Pancreas (tissue), 10 donors: ENCODE data around the gene MAN2A1. TPM values are rescaled to one million over a fixed set of nuclear protein-coding genes. Genes with fewer than 3 reads are reported as not detected.
A peak's percentile ranks its signal among the peaks of the same experiment; 100 is the strongest.

ENCODE experiments used
- ATAC-seq, 4 donors: fragments of 200-7000 bp; cut with Tn5 transposase; one replicate each; pipeline versions ENCODE4 v1.8.0 to v1.9.1; 2020; ENCODE audit warnings: mild to moderate bottlenecking in 4 of 4, moderate library complexity in 4 of 4
- DNase-seq, 6 donors: peaks; one replicate each; pipeline ENCODE4 v3.0.0-alpha.2; 2020
- FAIRE-seq: peaks from 2 replicates; lab custom pipeline; 2012; peaks lifted over from hg19 to GRCh38; lab: Jason Lieb, UNC
- H3K27ac ChIP-seq, 4 donors: fragments of 200-600 bp; sonication (generic); 1 replicate in 3 of 4; 2 replicates in 1 of 4; pipeline versions ENCODE4 v1.5.0 to v1.8.0; 2020
- H3K27me3 ChIP-seq, 4 donors: fragments of 200-600 bp; one replicate each; pipeline ENCODE4 v1.8.0; 2021
- H3K36me3 ChIP-seq, 3 donors: fragments of 200-600 bp; sonication (generic) in 1 of 3; one replicate each; pipeline versions ENCODE4 v1.5.0 to v1.8.0; 2020 to 2021
- H3K4me1 ChIP-seq, 3 donors: fragments of 200-600 bp; one replicate each; pipeline ENCODE4 v1.8.0; 2021
- H3K4me3 ChIP-seq, 4 donors: fragments of 200-600 bp; sonication (generic) in 2 of 4; one replicate each; pipeline versions ENCODE4 v1.5.0 to v1.8.0; 2020 to 2021
- H3K9me3 ChIP-seq, 4 donors: fragments of 200-600 bp; one replicate each; pipeline ENCODE4 v1.8.0; 2021
- CTCF ChIP-seq, 4 donors: fragments of 200-600 bp; sonication (generic) in 3 of 4; IDR thresholded peaks; one replicate each; pipeline versions ENCODE4 v1.5.0 to v1.8.0; 2021; ENCODE audit warnings: antibody characterized with exemption in 4 of 4
- WGBS, 2 donors: extraction: QIAGEN DNeasy Blood & Tissue Kit; methylation state at CpG; one replicate each; pipeline ENCODE4 v1.1.7; 2013; 5-methylcytosine and 5-hydroxymethylcytosine counted together
- intact Hi-C, 3 donors: fragments of 100-400 bp; cut with DNase I; formaldehyde crosslinking; loops; one replicate each; pipeline versions ENCODE4 v1.11.1 to v1.14.2; 2022
- polyA plus RNA-seq, 2 donors: library from polyadenylated mRNA; stranded (reverse); fragments of 200-250 nt; gene quantifications; one replicate each; pipeline ENCODE4 v1.2.3, GENCODE V29; 2013
- total RNA-seq, 6 donors: library from RNA; stranded (reverse); fragmentation: NEBNext Ultra II Directional in 4 of 6; extraction: Animal tissue kit (Norgen Biotek cat#: 25700) in 4 of 6; gene quantifications; one replicate each; pipeline versions ENCODE4 v1.2.1 to v1.2.4, GENCODE V29; 2021 to 2023
- donor health status: healthy with polysubstance abuse.
- donor health status: DM: no; HTN: no; CAD: no; lungs with moderate emphysema.
- donor health status: DM: no; HTN: no; CAD: no.
- donor health status: control.
- donor health status: control.
- donor health status: Bipolar disorder and iron deficiency.
- donor health status: DM: yes; HTN: yes; CAD: no.
- donor health status: DM: no; HTN: no; CAD: no.
- donor health status: DM: no; HTN: no; CAD: no.
- donor health status: DM: yes; HTN: yes; CAD: no.

The MAN2A1 gene
- total and polyA plus RNA-seq, 8 donors: 8.5 to 49.4 (median 36.6) TPM

- FAIRE-seq (no peak), DNase-seq (no peak)
Measured at GRCh38 chr5:109786206-109786855, 96.6 kb downstream of the MAN2A1 start.

GRCh38 chr5:109788596-109788995 lies 98.9 kb downstream of the MAN2A1 start:
- Histone ChIP-seq H3K36me3 (no peaks in the 10 kb centered on the region), H3K27me3 (no peaks in the 10 kb centered on the region), H3K4me3 (no peak overlapping the region), H3K4me1 (no peaks in the 10 kb centered on the region), H3K9me3 (no peaks in the 10 kb centered on the region), H3K27ac (no peak overlapping the region)
- intact Hi-C loops: no loop called here
- DNase-seq (no peak), ATAC-seq (no peak), FAIRE-seq (no peak)
- no peak for TF ChIP-seq CTCF (IDR thresholded peaks at IDR 0.05)
- WGBS, 2 donors: 90 to 95% methylated on average over 3 of the region's 3 CpGs

More at GRCh38 chr5:109786206-109786855, 96.6 kb downstream of the MAN2A1 start:
- Histone ChIP-seq H3K36me3 (no peaks in the 10 kb centered on the region), H3K27ac (no peak overlapping the region), H3K4me1 (no peaks in the 10 kb centered on the region), H3K27me3 (no peaks in the 10 kb centered on the region), H3K9me3 (no peaks in the 10 kb centered on the region), H3K4me3 (no peak overlapping the region)
- WGBS, 2 donors: 93 to 95% methylated on average over 5 of the region's 5 CpGs
- TF ChIP-seq CTCF (IDR thresholded peaks at IDR 0.05): no peak
- intact Hi-C loops: no loop called here
- no peak for ATAC-seq

GRCh38 chr5:109792613-109793012 lies 102.9 kb downstream of the MAN2A1 start:
- no peak for TF ChIP-seq CTCF (IDR thresholded peaks at IDR 0.05)
- no peaks in the 10 kb centered on the region for H3K4me1 ChIP-seq
- H3K27me3 ChIP-seq: no peaks in the 10 kb centered on the region
- H3K4me3 ChIP-seq: no peak overlapping the region
- ATAC-seq (no peak), DNase-seq (no peak), FAIRE-seq (no peak)
- no peaks in the 10 kb centered on the region for H3K9me3 ChIP-seq
- no peak overlapping the region for H3K27ac ChIP-seq
- intact Hi-C loops: no loop called here
- no peaks in the 10 kb centered on the region for H3K36me3 ChIP-seq
- 84 to 90% methylated on average over 1 of the region's 1 CpG for WGBS, 2 donors

- Histone ChIP-seq H3K27me3 (no peaks in the 10 kb centered on the region), H3K9me3 (no peaks in the 10 kb centered on the region), H3K36me3 (no peaks in the 10 kb centered on the region), H3K27ac (peak overlapping the region in 2 of 4 donors; percentile 19 to 28), H3K4me1 (peaks cover 3 to 38% (median 23%) of the 10 kb centered on the region in 3 donors), H3K4me3 (no peak overlapping the region)
- no peak for TF ChIP-seq CTCF (IDR thresholded peaks at IDR 0.05)
- 19 to 22% methylated on average over 2 of the region's 2 CpGs for WGBS, 2 donors
- ATAC-seq (peak; percentile 39 to 82 (median 52)), DNase-seq (no peak), FAIRE-seq (no peak)
- intact Hi-C loops: no loop called here
Measured at GRCh38 chr5:109803854-109804253, 114.1 kb downstream of the MAN2A1 start.

GRCh38 chr5:109805472-109805871 lies 115.7 kb downstream of the MAN2A1 start:
- ATAC-seq (peak; percentile 24 to 68 (median 51)), FAIRE-seq (no peak), DNase-seq (no peak)
- no peaks in the 10 kb centered on the region for H3K9me3 ChIP-seq
- no peak for TF ChIP-seq CTCF (IDR thresholded peaks at IDR 0.05)
- H3K36me3 ChIP-seq: no peaks in the 10 kb centered on the region
- no peaks in the 10 kb centered on the region for H3K27me3 ChIP-seq
- H3K4me3 ChIP-seq: no peak overlapping the region
- H3K4me1 ChIP-seq: peaks cover 3 to 38% (median 23%) of the 10 kb centered on the region in 3 donors
- 32 to 58% methylated on average over 3 of the region's 3 CpGs for WGBS, 2 donors
- intact Hi-C loops: no loop called here
- peak overlapping the region in 3 of 4 donors; percentile 4 to 63 (median 50) for H3K27ac ChIP-seq
